Loucy (cell line): ENCODE measurements around the gene XRCC4.

Source experiments
- H2AFZ ChIP-seq: fragments of 200-600 bp; sonication (generic); 2 replicates; pipeline ENCODE4 v1.6.0; 2016; ENCODE audit warnings: antibody characterized with exemption, mild to moderate bottlenecking, low read length, moderate library complexity
- H3F3A ChIP-seq: fragments of 200-600 bp; 2 replicates; pipeline ENCODE4 v1.6.0; 2016; ENCODE audit warnings: antibody characterized with exemption, low read depth, mild to moderate bottlenecking
- H3K27me3 ChIP-seq: fragments of 200-600 bp; sonication (generic); 2 replicates; pipeline ENCODE4 v1.6.1; 2014; ENCODE audit warnings: low read length, mild to moderate bottlenecking; ENCODE audit not compliant: insufficient read depth, poor library complexity, severe bottlenecking
- H3K36me3 ChIP-seq: fragments of 200-600 bp; sonication (generic); 2 replicates; pipeline ENCODE4 v1.6.1; 2016; ENCODE audit warnings: low read length; ENCODE audit not compliant: insufficient read depth
- H3K4me1 ChIP-seq: fragments of 200-600 bp; sonication (generic); 2 replicates; pipeline ENCODE4 v1.5.1; 2014; ENCODE audit warnings: low read length, mild to moderate bottlenecking; ENCODE audit not compliant: insufficient read depth, poor library complexity, severe bottlenecking
- H3K4me2 ChIP-seq: fragments of 200-600 bp; sonication (generic); 2 replicates; pipeline ENCODE4 v1.6.0; 2014; ENCODE audit warnings: antibody characterized with exemption, low read length, low read depth, mild to moderate bottlenecking; ENCODE audit not compliant: poor library complexity, severe bottlenecking
- H3K4me3 ChIP-seq: fragments of 200-600 bp; sonication (generic); 2 replicates; pipeline ENCODE4 v1.5.1; 2014; ENCODE audit warnings: low read length, mild to moderate bottlenecking, mixed read lengths; ENCODE audit not compliant: poor library complexity, severe bottlenecking
- H3K79me2 ChIP-seq: fragments of 200-600 bp; sonication (generic); 2 replicates; pipeline ENCODE4 v1.6.1; 2014; ENCODE audit warnings: low read length; ENCODE audit not compliant: insufficient read depth
- H3K9ac ChIP-seq: fragments of 200-600 bp; sonication (generic); 2 replicates; pipeline ENCODE4 v1.6.0; 2014; ENCODE audit warnings: mild to moderate bottlenecking, low read depth, low read length, moderate library complexity; ENCODE audit not compliant: poor library complexity, severe bottlenecking
- H3K9me2 ChIP-seq: fragments of 200-600 bp; sonication (generic); replicated peaks from 2 replicates; pipeline ENCODE4 v1.6.1; 2016; ENCODE audit warnings: low read depth, low read length, mixed read lengths
- H3K9me3 ChIP-seq: fragments of 200-600 bp; sonication (generic); 2 replicates; pipeline ENCODE4 v1.6.1; 2014; ENCODE audit warnings: mild to moderate bottlenecking, antibody characterized with exemption, low read length, low read depth; ENCODE audit not compliant: insufficient read depth
- H4K20me1 ChIP-seq: fragments of 200-600 bp; sonication (generic); 2 replicates; pipeline ENCODE4 v1.6.0; 2014; ENCODE audit warnings: antibody characterized with exemption, low read length, mild to moderate bottlenecking; ENCODE audit not compliant: insufficient read depth, poor library complexity, severe bottlenecking
- CTCF ChIP-seq: fragments of 200-600 bp; sonication (generic); conservative IDR thresholded peaks from 2 replicates; pipeline ENCODE4 v1.5.1; 2014; ENCODE audit warnings: mild to moderate bottlenecking, antibody characterized with exemption, low read length
- EZH2phosphoT487 ChIP-seq: fragments of 200-600 bp; IDR thresholded peaks from 2 replicates; pipeline ENCODE4 v1.6.1; 2018; ENCODE audit warnings: antibody characterized with exemption, mild to moderate bottlenecking, moderate library complexity, borderline replicate concordance

Gene XRCC4

GRCh38 chr5:83036991-83037575 is 40.3 kb upstream of the XRCC4 start:
- H4K20me1 ChIP-seq: no peaks in the 10 kb centered on the region
- H3K79me2 ChIP-seq: no peaks in the 10 kb centered on the region
- no peaks in the 10 kb centered on the region for H3K36me3 ChIP-seq
- H3K9ac ChIP-seq: no peak overlapping the region
- no peak overlapping the region for H3K4me3 ChIP-seq
- H3F3A ChIP-seq: no peaks in the 10 kb centered on the region
- TF ChIP-seq CTCF (no peak), EZH2phosphoT487 (no peak)
- H3K27me3 ChIP-seq: no peaks in the 10 kb centered on the region
- no peaks in the 10 kb centered on the region for H3K9me3 ChIP-seq
- no peaks in the 10 kb centered on the region for H3K9me2 ChIP-seq
- peaks cover 8% of the 10 kb centered on the region for H3K4me1 ChIP-seq
- H3K4me2 ChIP-seq: no peak overlapping the region
- H2AFZ ChIP-seq: no peak overlapping the region

GRCh38 chr5:83038924-83039323 is 38.4 kb upstream of the XRCC4 start:
- TF ChIP-seq CTCF (no peak), EZH2phosphoT487 (no peak)
- Histone ChIP-seq H3F3A (no peaks in the 10 kb centered on the region), H2AFZ (no peak overlapping the region), H3K79me2 (no peaks in the 10 kb centered on the region), H3K9me2 (no peaks in the 10 kb centered on the region), H3K4me3 (no peak overlapping the region), H3K9me3 (no peaks in the 10 kb centered on the region), H3K4me2 (no peak overlapping the region), H3K9ac (no peak overlapping the region), H3K27me3 (no peaks in the 10 kb centered on the region), H3K36me3 (no peaks in the 10 kb centered on the region), H4K20me1 (no peaks in the 10 kb centered on the region), H3K4me1 (peaks cover 8% of the 10 kb centered on the region)

GRCh38 chr5:83042507-83042906 is 34.8 kb upstream of the XRCC4 start:
- Histone ChIP-seq H3K27me3 (no peaks in the 10 kb centered on the region), H4K20me1 (no peaks in the 10 kb centered on the region), H3K9ac (no peak overlapping the region), H3K9me3 (no peaks in the 10 kb centered on the region), H3F3A (no peaks in the 10 kb centered on the region), H3K36me3 (no peaks in the 10 kb centered on the region), H2AFZ (no peak overlapping the region), H3K9me2 (no peaks in the 10 kb centered on the region), H3K4me1 (peaks cover 10% of the 10 kb centered on the region), H3K4me2 (no peak overlapping the region), H3K79me2 (no peaks in the 10 kb centered on the region), H3K4me3 (no peak overlapping the region)
- TF ChIP-seq EZH2phosphoT487 (no peak), CTCF (no peak)
